Skin epidermis (tissue), 12 donors: Measurements from ENCODE around the gene KIRREL3.

Experiments used
- H3K27ac ChIP-seq, 21 experiments: fragments of 200-600 bp; sonication (generic) in 11 of 21; one replicate each; pipeline ENCODE4 v1.5.0; 2020; ENCODE audit warnings: mild to moderate bottlenecking in 3 of 21, inconsistent platforms in 2 of 21, moderate library complexity in 2 of 21
- H3K4me3 ChIP-seq, 7 experiments: fragments of 200-600 bp; sonication (generic) in 2 of 7; one replicate each; pipeline ENCODE4 v1.5.0; 2020; ENCODE audit warnings: inconsistent platforms in 2 of 7, mild to moderate bottlenecking in 2 of 7, moderate library complexity in 1 of 7

Gene KIRREL3

DNA sequence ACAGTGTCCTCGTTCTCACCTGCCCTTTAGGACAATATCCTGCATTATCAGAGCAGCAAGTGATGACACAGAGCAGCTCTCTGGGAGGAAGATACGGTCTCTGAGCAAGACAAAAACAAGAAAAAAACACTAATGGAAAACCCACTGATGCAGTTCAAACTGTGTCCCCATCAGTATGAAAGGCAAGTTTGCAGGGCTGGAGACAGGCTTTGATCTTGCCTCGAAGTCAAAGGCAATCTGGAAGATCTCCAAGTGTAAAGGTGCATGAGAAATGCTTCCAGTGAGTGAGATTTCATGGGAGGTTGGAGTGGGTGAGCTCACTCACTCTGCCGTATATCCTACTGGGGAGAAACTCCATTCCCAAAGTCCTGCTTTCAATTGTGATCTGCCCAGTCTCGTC lies 157.5 kb downstream of the KIRREL3 start:
- no peak overlapping the region for H3K4me3 ChIP-seq
- no peak overlapping the region for H3K27ac ChIP-seq

- Histone ChIP-seq H3K27ac (no peak overlapping the region), H3K4me3 (no peak overlapping the region)
These were observed 158.6 kb downstream of the KIRREL3 start for GRCh38 chr11:126841999-126842398.

DNA sequence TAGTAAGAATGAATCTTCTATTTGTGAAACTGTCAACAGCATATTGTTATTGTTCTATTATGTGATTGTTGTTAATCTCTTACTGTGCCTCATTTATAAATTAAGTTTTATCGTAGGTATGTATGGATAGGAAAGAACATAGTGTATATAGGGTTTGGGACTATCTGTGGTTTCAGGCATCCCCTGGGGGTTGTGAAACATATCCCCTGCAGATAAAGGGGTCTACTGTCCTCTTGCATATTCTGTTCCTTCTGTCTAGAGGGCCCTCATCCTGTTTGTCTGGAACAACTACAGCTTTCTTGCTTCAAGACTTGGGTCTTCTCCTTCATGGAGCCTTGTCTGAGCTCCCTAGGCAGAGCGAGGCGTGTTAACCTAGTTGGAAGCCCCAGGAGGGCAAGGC lies 159.6 kb downstream of the KIRREL3 start:
- no peak overlapping the region for H3K4me3 ChIP-seq
- H3K27ac ChIP-seq, result no peak overlapping the region

DNA sequence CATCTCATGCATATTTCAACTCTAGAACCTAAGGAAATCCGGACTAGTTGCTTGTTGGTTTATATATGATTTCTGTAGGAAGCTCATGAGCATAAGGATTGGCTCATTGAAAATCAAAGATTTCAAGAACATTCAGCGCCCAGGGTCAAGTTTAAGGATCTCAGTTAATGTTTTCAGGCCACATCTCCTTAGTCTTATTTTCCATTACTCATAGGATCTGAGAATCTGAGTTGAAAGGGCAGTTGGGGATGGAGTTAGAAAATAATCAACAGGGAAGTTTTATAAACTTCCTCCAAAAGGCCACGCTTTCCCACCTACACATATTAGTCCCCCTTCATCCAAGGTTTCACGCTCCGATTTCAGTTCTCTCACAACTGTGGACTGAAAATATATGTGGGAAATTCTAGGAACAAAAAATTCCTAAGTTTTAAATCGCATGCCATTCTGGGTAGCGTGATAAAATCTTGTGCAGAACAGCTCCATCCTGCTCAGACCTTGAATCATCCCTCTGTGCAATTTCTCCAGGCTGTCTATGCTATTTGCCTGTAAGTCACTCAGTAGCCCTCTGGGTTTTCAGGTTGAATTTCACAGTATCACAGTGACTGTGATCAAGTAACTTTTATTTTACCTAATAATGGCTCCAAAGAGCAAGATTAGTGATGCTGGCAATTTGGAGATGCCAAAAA lies 160.2 kb downstream of the KIRREL3 start:
- Histone ChIP-seq H3K27ac (no peak overlapping the region), H3K4me3 (no peak overlapping the region)

DNA sequence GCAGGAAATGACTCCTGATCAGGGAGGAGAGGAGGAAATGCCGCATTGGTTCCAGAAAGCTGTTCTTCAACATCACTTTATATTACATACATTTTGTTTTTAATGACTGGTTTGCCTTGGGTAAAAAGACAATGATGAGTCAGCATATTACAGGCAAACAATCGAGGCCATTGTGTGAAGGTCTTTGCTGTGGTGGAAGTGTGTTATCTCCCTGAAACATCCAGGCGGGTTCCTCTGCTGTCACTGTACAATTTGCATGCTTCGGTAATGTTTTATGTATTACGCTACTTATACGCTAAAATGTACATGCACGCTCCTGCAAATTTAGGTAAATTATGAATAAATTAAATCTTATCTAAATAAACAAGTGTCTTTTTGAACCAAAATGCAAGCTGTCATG lies 161.1 kb downstream of the KIRREL3 start:
- H3K4me3 ChIP-seq, result no peak overlapping the region
- H3K27ac ChIP-seq, result no peak overlapping the region

DNA sequence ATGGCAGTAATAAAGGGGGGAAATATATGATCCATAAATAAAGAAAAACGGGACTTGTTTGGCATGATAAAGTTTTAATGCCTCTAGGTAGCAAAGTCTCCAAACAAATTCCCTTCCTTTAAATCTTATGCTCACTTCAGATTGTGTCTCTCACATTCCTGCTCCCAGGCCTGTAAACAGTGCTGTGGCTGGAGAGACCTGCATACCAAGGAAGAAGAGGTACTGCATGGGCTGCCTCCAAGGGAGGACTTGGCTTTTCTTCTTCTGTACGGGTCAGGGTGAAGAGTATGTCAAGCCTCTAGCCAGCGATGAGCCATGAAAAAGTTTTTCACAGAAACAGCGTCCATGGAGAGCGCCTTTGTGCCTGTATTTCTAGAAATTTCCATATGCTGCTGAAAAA lies 161.8 kb downstream of the KIRREL3 start:
- Histone ChIP-seq H3K27ac (no peak overlapping the region), H3K4me3 (no peak overlapping the region)

- no peak overlapping the region for H3K4me3 ChIP-seq
- H3K27ac ChIP-seq, result no peak overlapping the region
These were observed 163.0 kb downstream of the KIRREL3 start for GRCh38 chr11:126837581-126837980.

DNA sequence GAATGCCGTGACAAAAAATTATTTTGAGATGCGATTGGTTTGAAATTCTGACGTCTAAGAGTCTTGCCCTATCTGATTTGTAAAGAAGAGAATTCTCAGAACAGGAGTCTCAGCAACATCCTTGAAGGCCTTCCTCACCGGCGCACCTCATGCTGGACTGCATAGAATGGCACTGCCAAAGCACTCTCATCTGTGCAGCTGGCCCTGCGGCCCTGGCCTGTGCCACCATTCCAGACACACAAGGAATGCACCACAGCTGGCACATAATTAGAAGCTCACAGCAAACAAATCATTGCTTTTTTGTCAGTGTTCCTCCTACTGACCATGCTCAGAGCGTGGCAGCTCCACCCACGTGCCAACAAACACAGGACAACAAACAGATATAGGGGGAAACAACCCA lies 166.0 kb downstream of the KIRREL3 start:
- Histone ChIP-seq H3K27ac (peak overlapping the region in 1 of 21 experiments; percentile 30), H3K4me3 (no peak overlapping the region)

- Histone ChIP-seq H3K4me3 (no peak overlapping the region), H3K27ac (peak overlapping the region in 1 of 21 experiments; percentile 30)
These were observed 166.4 kb downstream of the KIRREL3 start for GRCh38 chr11:126834149-126834548.

GRCh38 chr11:126833065-126833464 lies 167.5 kb downstream of the KIRREL3 start:
- H3K27ac ChIP-seq, result no peak overlapping the region
- no peak overlapping the region for H3K4me3 ChIP-seq

DNA sequence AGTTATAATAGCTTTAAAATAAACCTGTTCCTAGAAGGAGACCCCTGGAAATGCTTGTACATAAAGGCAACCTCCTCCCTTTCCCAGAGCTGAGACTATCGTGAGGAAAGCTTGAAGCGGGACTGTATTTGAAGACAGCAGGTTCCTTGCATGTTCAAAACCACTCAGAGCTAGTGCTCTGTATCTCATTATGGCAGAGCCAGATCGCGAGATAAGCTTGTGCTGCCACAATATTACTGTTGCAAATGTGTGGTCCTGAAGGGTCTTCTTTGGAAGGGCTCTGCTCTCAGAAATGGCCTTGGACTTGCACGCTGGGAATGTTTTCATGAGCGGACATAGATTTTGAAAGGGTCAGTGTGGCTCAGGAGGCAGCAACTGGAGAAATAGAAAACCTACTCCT lies 168.2 kb downstream of the KIRREL3 start:
- H3K4me3 ChIP-seq, result no peak overlapping the region
- H3K27ac ChIP-seq, result no peak overlapping the region

DNA sequence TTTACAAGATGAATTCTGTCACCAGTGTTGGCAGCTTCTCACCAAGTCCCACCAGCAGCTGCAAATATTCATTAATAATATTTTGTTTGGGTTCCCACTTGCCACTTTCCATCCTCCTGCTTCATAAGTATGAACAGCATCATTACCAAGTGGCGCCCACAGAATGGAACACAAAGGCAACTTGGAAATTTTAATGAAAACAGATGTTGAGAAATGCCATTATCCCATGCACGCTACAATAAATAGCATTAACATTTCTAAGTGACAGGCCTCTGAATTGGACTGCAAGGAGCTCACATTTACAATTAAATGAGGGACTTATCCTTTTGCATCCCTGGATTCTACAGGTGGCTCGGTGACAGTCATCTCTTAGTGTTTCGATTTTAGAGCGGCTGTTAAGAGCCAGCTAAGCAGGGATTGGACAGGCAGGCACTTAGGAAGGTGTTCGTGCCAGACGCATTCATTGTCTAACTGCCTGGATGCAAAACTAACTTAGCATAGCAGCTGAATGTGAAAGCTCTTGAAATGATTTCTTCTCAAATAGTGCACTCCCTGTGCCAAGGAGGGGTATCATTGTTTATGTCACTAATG lies 170.3 kb downstream of the KIRREL3 start:
- Histone ChIP-seq H3K4me3 (no peak overlapping the region), H3K27ac (no peak overlapping the region)

DNA sequence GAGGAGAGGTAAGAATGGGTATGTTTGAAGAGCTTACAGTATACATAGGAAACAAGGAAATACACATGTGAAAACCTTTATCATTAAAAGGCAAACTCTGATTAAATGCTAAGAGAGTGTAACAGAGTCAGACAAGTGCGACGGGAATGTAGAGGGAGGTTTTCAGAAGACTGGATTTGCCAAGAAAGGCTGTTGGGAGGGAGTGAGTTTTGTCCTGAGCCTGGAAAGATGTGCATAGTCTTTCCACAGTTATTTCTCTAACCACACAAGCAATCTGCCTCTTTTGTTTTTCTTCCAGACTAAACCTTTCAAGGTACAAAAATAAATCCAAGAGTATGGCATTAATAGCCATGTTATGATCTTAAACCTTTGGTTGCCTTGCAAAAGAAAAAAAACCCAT lies 170.9 kb downstream of the KIRREL3 start:
- Histone ChIP-seq H3K27ac (no peak overlapping the region), H3K4me3 (no peak overlapping the region)

- Histone ChIP-seq H3K27ac (no peak overlapping the region), H3K4me3 (no peak overlapping the region)
These were observed 176.4 kb downstream of the KIRREL3 start for GRCh38 chr11:126824035-126824607.

DNA sequence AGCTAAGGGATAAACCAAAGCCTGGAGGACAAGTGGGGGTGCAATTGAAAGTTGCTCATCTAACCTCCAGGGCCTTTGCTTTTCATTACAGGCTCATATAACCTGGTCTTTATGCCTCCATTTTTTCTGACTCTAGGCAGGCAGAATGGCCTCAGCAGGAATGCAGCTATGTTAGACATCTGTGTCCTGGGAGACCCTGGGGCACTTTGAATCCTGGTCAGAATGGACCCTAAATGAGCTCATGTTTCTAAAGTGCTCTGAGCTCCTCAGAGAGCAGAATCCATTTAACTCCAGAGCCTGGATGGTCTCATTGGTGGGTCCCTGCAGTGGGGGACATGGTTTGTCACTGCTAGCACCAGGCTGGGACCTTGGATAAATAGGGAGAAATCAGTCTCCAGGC lies 177.3 kb downstream of the KIRREL3 start:
- H3K27ac ChIP-seq, result no peak overlapping the region

DNA sequence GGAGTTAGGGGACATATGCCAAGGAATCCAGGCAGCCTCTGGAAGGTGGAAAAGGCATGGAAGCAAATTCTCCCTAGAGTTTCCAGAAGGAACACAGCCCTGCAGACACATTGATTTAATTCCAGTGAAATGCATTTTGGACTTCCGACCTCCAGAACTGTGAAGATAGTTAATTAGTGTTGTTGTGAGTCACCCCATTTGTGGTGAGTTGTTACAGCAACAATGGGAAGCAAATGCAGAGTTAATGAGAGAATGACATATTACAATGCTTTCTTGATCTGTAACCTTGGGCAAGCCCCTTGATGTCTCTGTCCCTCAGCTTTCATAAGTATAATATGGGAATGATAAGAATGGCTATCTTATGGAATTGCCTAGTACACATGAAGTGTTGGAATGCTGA lies 178.7 kb downstream of the KIRREL3 start:
- no peak overlapping the region for H3K4me3 ChIP-seq

More for the DNA sequence above, 177.3 kb downstream of the KIRREL3 start:
- no peak overlapping the region for H3K4me3 ChIP-seq

DNA sequence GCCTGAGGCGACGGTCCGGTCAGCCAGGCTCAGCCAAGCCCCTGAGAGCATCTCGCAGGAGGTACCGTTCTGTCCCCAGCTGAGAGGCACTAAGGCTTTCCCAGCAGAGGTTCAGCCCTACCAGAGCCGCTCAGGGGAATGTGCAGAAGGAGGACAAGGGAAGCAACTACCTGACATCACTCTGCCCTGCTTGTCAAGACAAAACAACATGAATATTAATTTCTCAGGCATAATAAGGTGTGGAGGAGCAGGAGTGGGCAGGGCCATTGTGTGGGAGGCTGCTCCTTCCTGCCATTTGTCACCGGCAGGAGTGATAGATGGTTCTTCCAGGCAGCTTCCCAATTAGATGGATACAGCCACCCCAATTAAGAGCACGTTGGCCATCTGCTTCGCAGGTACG lies 181.4 kb downstream of the KIRREL3 start:
- H3K27ac ChIP-seq, result no peak overlapping the region
- H3K4me3 ChIP-seq, result no peak overlapping the region

More for the DNA sequence above, 178.7 kb downstream of the KIRREL3 start:
- no peak overlapping the region for H3K27ac ChIP-seq

GRCh38 chr11:126817523-126818450 lies 182.8 kb downstream of the KIRREL3 start:
- Histone ChIP-seq H3K4me3 (no peak overlapping the region), H3K27ac (no peak overlapping the region)

DNA sequence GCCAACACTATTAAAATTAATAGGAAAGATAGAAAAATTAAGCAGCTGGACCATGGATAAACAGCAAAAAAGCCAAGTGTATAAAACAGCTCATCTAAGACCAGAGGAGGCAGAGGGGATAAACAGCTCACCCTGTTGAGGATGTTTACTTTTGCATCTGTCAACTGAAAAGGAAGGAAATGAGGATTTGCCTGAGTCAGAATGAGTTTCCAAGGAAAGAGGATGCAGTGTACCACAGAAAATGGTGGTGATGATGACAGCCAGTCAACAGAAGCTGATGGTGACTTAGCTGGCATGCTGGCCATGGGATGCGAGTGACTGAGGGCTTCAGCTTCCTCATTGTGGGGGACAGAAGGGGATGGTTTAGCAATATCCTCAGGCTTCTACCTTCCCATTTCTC lies 183.5 kb downstream of the KIRREL3 start:
- H3K4me3 ChIP-seq, result no peak overlapping the region
- no peak overlapping the region for H3K27ac ChIP-seq

DNA sequence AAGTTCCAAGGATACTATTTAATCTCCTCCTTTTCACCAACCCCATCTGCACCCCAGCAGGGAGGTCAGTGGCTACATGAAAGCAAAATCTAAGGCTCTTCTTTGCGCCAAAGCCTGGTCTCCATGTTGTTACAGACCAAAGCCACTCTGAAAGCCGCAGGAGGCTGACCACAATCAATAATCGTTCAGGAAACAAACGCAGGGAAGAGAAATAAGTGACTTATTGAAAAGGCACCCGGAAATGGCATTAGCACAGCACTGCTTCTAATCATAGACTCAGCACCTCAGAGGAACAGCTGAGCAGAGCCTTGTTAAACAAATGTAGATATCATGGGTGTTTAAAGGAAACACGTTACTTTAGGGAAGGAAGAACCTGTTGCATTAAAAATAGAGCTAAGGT lies 183.9 kb downstream of the KIRREL3 start:
- no peak overlapping the region for H3K27ac ChIP-seq
- H3K4me3 ChIP-seq, result no peak overlapping the region
